Activated effector memory CD4-positive, alpha-beta T cell treated with anti-CD3 and anti-CD28 coated beads, Interleukin-2, amount 50 U/mL, for 16 hours (primary cell): ENCODE data around the gene MAP2K5.

Experiments used
- DNase-seq: peaks from one replicate; pipeline ENCODE4 v3.0.0-alpha.2; 2020

MAP2K5 gene

DNA sequence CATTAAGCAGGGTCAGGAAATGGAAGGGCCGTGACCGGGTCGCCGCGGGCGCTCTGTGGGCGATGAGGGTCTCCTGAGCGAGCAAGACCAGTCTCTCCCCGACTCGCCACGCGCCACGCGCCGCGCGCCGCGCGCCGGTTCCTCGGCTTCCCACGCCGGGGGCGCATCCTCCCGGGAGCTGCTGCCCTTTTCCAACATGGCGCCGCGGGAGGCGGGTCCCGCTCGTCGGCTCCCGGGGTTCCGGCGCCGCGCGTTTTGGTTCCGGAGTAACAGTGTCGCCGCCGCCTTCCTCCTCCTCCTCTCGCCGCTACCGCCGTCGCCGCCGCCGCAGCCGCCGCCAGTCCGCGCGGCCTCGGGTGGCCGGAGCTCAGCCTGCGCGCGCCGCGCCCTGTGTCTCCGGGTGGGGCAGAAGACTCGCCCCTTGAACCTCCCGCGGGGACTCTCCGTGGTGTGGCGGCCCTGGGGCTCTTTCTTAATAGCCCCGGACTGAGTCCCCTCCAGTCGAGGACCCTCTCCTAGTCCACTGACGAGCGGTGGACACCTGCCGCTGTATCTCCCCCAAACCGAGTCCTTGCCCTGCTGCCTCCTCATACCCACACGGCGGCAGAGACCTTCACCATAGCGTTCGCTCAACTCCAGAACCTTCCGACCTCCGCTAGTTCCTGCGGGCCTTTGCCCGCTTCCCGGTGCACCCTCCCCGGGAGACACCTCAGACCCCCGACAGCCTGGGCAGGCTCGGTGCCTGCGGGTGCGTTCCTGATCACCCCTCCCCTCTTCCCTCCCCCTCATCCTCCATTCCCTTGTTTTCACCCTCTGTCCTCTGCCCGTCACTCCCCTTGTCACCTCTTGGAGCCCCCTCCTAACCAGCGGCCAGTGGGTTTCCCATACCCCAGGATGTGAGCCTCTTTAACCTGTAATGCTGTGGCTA is at the start of gene MAP2K5:
Gene MAP2K5 (plus strand): TSS at position 284 of the 928 bp plus-strand sequence. CDS start 633 bp downstream, at position 917.
- DNase-seq = peak; percentile 94

DNA sequence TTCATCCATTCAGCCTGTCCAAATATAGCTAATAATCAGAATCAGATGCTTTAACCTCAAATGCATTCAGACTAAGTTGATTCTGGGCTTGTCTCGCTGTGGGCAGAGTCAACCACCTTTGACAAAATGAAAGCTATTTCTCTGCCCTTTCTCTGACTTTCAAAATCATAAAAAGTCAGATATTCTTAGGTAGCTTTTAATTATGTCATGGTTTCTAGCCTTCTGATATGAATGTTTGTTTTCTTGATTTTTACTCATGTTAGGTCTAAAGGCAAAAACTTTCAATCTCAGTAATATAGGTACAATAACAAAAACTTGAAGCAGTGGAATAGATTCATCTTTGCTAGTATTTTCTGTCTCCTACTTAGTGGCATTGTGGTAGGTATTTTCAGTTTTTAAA is 46.9 kb upstream of the MAP2K5 start:
- DNase-seq = no peak

DNA sequence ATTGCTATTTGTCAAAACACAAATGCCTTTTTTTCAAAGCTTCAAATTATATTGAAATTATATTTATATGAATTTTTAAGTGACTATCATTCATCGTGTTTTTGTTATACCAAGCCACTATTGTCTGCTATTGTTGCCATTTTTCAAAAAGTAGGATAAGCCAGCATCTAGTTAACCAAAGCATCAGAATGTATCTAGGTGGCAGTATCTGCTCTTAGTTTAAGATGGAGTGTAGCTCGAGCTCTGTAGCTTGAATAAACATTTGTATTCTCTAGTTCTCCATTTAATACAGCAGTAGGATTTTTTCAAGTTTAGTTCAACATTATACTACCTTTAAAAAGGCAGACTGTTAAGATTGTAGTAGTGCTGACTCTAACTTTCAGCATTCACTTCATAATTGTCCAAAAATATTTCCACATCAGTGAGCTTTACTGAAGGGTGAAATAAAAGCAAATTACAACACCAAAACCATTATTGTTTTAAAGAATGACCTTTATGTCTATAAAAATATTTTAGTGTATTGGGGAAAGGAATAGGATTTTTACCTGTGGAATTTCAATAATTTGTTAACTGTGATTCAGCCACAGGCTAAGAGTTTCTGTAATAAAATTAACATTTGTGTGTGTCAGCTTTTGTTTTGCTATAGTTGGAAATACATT is 41.2 kb upstream of the MAP2K5 start:
- no peak for DNase-seq

DNA sequence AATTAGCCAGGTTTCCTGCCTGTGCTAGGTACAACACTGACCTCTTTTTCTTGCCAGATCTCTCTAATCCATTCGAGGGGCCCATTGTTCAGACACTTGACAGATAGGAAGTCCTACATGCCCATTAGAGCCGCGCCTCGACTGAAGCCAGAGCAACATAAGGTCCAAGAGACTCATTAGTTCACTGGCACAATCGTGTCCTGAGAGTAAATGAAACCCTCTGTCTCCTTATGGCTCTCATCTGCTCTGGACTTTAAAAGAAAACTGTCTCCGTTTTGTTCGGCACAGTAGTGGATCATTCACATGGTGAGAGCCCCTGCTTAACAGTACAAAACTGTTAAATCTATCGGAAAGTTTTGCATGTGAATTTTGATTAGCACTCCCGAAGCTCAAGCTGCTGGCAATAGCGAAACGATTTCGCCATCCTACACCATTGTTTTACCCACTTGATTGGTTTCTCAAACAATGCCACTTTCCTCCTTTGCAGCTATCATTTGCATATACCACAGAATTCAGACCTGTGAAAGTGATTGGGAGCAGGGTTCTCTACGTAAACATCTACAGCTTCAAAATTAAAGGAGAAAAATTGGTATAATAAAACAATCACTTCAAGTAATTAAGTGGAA is 40.6 kb upstream of the MAP2K5 start:
- no peak for DNase-seq

DNA sequence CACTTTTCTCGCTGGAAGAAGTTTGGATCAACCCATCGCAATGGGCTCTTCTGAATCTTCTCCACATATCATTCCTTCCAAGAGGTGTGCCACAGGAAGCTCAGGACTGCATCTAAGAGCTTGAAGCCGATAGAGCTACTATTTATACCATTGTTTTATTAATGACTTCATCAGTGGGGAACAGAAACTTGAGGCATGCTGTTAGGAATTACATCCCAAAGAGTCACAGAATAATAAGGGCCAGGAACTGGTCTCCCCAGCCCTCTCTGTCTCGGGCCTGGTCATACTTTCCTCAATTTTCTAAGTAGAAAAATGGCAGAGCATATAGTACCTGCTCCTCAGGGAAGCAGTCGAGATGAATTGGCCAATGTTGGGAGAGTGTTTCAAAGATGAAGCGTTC is 38.4 kb upstream of the MAP2K5 start:
- no peak for DNase-seq

DNA sequence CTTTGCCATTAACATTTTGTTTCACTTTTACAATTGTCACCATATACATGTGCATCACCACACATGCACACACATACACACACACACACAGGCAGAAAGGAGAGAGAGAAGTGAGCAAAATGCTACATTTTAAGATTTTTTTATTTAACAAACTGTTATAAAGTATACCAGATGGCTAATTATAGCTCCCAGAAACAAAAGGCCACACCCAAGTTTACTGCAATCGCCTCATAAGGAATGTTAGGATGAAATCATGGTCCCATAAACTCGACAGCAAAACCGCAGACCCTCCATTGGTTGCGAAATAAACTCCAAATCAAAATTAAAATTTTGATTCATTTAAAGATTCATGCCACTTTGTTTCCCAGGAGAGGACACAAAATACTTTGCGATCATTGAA is 37.7 kb upstream of the MAP2K5 start:
- no peak for DNase-seq

DNA sequence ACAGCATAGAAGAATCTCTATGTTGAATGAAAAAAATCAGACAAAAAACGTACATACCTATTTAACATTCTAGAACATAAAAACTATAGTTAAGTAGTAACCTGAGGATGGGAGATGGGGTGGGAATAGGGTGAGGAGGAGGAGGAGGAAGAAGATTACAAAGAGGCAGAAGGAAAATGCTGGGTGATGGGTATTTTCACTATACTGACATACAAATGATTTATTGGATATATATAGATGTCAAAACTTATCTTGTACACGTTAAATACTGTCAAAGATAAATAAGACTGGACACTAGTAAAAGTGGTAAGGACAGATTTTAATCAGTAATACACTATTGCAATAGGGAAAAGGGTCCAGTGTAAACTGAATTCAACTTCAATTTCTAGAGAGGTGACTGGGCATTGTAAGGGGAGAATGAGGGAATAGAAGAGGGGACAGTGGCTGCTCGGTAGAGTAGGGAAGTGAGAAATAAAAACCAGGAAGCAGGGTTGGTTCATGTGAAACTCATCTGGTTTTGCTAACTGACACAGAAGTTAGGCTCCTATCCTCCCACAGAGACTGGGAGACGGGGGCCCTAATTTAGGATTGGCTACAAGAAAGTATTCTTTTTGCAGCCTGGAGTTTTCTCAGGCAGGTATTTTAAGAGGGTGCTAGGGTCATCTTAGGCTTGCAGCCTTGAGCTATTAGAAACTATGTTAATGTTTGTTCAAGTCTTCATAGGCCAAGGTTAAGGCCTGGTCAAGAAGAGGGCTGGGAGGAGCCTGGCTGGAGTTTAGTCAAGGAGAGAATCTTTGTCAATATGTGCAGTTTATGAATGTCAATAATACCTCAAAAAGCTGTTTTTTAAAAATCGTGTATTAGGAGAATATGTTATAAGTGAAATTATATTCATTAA is 36.6 kb upstream of the MAP2K5 start:
- DNase-seq = no peak

DNA sequence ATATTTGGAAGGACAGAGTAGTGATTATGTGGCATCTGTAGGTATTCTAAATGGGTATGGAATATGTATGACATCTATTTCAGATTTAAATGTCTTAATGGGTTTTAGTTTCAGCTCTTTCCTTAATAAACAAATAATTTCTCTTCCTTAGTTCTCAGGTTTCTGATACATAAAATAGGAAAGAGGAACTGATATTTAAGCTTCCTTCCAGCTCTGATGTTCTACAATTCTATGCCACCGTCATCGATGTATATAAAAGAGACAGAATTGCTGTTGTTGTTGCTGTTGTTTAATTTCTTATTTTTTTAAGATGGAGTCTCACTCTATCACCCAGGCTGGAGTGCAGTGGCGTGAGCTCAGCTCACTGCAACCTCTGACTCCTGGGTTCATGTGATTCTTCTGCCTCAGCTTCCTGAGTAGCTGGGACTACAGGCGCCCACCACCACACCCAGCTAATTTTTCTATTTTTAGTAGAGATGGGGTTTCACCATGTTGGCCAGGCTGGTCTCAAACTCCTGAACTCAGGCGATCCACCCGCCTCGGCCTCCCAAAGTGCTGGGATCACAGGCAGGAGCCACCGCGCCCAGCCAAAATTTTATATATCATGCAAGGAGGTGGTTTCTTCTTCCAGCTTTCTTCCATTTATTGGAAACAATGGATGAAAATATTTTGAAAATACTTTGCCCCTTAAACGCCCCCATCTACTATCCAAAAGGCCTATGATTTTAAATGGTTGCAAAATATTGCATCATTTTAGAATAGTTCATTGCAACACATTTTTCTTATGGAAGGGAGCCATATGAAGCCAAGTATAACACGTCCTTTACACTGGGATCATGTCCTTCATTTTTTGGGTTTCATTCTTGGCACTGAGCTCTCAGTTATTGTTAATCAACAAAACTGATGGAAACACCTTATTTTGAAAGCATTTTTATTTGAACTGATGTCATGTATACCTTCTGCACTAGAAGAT is 35.4 kb upstream of the MAP2K5 start:
- DNase-seq = no peak

DNA sequence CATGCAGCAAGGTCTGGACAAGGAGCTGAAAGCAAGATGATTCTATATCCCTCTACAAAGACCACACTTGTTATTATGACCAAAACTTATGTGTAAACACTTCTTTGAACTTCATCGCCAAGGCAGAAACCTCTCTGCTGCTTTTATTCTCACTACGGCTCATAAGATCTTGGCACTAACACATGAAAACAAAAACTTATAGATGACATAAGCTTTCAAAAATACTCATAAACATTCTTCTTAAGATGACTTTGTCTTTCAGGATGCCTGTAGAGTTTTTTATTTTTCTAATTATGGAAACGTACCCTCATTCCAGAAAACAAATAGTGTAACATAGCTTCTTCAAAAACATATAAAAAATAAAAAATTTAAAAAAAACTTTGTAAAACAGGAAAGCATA is 34.1 kb upstream of the MAP2K5 start:
- no peak for DNase-seq

DNA sequence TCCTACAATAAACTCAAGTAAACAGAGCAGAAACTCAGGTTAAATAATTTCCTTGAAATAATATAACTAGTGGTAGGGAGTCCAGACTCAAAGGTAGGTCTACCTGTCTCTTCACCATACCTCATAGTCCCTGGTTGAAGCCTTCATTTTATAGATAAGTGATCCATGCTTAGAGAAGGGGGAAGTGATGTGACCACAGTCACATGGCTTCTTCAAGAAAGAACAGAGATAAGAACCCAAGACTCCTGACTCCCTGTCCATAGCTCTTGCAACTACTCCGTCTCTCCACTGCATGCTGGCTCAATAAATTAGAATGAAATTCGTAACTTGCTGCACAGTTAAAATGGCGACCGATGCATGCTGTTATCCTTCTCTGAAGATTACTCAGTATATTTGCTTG is 32.6 kb upstream of the MAP2K5 start:
- DNase-seq = no peak

DNA sequence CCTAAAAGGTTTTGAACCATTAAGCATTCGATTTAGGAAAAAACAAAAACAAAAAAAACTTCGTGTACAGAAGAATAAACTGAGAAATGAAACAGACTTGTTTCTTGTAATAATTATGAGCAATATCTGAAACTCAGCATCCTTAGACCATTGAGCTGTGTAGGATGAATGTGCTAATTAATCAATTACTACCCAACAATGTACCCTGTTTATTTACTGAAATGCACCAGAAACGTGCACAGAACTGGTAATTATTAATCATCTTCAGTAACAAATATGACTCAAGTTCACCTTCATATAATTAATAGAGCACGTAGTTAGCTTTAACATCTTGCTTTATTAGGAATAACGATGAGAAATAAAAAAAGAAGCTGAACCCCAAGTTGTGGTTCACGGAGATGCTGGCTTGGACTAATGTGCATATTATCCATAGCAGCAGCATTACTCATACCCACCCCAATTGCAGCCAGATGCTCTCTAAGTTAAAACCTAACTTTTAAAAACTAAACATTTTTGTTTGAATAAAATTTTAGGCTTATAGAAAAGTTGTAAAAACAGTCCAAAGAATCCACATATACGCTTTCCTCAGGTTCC is 31.8 kb upstream of the MAP2K5 start:
- DNase-seq = no peak

DNA sequence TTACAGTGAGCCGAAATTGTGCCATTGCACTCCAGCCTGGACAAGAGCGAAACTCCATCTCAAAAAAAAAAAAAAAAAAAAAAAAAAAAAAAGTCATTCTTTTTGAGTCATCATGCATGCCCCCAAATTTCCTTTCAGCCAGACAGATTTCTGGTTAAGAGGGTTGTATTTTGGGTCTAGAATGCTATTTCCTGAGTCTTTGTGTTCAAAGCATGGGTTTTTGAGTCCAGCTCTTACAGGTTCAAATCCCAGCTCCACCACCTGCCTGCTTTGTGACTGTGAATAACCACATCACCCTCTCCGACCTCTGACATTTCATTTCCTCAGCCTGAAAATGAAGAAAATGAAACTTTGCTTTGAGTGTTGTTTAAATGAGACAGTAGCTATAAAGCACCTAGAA is 30.9 kb upstream of the MAP2K5 start:
- no peak for DNase-seq

DNA sequence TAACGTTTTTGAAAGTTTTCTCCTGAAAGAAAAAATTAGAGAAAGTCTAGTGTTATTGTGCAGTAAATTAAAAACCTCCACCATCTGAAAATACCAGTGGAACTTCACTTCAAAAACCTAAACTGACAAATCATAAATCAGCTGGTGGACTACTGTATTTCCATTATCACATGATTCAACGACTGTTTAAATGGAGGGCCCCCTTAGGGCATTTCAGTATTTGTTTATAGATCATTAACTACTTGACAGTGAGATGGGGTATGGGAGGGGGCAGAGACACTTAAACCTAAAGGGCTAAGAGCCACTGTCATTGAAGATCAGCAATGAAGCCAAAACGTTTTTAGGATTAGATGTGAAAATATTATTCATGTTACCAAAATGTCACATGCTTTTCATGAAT is 30.4 kb upstream of the MAP2K5 start:
- no peak for DNase-seq

DNA sequence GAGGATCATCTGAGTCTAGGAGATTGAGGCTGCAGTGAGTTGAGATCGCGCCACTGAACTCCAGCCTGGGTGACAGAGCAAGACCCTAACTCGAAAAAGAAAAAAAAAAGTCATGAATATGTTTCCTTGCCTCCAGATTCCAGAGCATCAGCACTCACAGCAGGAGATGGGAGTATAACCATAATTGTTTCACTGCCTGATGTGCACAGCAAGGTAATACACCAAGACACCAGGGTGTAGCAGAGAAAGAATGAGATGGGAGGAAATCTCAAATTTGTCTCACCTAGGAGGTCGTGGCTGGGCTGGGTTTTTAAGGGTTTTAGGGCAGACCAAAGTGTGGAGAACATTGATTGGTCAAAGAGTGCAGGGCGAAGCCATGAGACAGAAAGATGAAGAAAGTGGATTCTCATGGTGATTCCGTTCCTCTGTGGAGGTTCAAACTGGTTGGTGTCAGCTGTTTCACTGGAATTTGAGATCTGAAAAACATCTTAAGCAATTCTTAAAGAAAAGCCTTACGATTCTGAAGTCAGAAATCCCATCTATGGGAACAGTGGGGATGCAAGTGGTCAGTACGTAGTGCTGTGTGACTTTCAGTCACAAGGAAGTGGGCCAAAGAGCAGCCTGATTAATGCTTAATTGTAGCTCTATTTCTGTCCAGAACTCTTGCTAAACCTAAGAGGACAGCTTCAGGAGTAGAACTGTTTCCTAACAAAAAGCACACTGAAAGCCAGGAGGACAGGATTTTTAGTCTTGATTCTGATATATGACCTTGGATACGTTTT is 29.4 kb upstream of the MAP2K5 start:
- no peak for DNase-seq

DNA sequence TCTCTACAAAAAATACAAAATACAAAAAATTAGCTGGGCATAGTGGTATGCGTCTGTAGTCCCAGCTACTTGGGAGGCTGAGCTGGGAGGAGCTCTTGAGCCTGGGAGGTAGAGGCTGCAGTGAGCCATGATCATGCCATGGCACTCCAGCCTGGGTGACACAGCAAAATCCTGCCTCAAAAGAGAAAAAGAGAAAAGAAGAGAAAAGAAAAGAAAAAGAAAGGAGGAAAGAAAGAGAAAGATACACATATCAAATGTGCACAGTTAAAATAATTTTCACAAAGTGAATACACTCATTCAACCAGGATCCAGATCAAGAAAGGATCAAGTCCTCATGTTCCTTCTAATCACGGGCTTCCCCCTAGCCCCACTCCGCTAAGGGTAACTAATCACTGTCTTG is 27.4 kb upstream of the MAP2K5 start:
- no peak for DNase-seq

DNA sequence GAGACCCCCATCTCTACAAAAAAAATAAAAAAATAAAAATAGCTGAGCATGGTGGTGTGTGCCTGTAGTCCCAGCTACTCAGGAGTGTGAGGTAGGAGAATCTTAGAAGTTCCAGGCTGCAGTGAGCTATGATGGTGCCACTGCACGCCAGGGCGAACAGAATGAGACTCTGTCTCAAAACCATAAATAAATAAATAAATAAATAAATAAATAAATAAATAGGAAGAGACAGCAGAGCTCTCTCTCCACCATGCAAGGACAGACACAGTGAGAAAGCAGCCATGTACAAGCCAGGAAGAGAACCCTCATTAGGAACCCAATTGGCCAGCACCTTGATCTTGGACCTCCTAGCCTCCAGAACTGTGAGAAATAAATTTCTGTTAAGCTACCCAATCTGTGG is 26.9 kb upstream of the MAP2K5 start:
- no peak for DNase-seq

DNA sequence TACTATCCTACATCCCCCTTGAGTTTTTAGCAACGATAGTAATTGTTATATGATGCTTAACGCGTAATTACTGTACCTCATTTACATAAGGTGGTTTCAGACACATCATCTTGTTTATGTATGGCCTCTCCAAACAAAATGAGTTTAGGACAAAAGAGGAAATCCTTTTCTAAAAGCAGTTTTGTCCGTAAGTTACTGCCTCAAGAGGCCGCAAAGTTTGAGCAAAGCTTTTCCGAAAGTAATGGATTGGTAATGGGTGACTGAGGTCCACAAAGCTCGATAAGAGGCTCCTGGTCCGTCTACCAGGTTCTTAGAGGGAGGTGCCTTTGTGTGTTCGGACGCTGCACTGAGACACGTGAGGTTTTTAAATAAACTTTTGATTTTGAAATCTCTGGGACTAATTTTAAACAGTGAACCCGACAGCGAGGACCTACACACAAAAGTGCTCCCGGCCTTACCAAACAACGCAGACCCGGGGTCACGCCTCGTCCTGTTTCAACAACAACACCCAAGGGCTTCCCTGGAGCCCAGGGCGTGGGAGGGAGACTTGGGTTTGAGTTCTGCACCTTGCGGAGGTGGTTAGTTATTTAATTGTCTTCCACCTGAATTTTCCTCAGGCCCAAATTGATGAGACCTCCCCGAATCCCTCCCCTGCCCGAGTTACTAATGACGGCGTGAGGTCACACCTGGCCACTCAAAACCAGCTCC is 22.0 kb upstream of the MAP2K5 start:
- no peak for DNase-seq

DNA sequence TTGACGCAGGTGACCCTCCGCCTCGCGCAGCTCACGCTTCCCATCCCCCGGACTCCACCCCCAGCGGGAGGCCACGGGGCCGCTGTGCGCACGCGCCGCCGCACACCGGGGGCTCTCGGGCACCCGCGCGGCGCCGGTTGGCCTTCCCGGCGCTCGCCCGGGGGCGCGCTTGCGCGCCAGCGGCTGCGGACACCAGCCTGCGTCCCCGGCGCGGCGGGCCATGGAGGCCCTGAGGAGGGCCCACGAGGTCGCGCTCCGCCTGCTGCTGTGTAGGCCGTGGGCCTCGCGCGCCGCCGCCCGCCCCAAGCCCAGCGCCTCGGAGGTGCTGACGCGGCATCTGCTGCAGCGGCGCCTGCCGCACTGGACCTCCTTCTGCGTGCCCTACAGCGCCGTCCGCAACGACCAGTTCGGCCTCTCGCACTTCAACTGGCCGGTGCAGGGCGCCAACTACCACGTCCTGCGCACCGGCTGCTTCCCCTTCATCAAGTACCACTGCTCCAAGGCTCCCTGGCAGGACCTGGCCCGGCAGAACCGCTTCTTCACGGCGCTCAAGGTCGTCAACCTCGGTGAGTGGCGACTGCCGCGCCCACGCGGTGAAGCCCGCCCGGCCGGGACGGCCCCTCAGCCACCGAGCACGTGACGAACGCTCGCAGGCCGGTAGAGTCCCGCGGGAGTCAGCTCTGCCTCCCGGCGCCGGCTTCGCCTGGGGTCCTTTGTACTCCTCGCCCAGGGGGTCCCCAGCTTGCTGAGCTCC is 21.3 kb upstream of the MAP2K5 start, which contains the start of gene C15orf61:
Gene C15orf61 (plus strand): TSS at position 103 of the 754 bp plus-strand sequence. CDS start 118 bp downstream, at position 221.
- DNase-seq = peak; percentile 95
